MCF 10A (cell line): ENCODE data around the gene KRT4. TPM values are rescaled to one million over a fixed set of nuclear protein-coding genes. Genes with fewer than 3 reads are reported as not detected.
A peak's percentile ranks its signal among the peaks of the same experiment; 100 is the strongest.
"Not testable (repeated sequence)": the region's sequence is repeated elsewhere in the genome, so short reads cannot be mapped to it uniquely, and the experiment has no call there.

Experiments used
- BruUV-seq: library from RNA; stranded (reverse); fragments of 400-500 nt; replicated peaks from 2 replicates; lab custom pipeline; 2021; lab: Mats Ljungman, UMichigan
- CTCF ChIA-PET: fragments of 300-600 bp; sonication (Branson Sonifier 250); formaldehyde crosslinking; extraction: SDS; loops from one replicate; lab custom pipeline; 2021; ENCODE audit warnings: antibody characterized with exemption, inconsistent platforms; lab: Yijun Ruan, JAX
- POLR2A ChIA-PET: fragments of 300-600, 350-650 bp; sonication (Branson Sonifier 250); formaldehyde crosslinking; extraction: SDS; loops from one replicate; lab custom pipeline; 2020; ENCODE audit warnings: antibody characterized with exemption, inconsistent platforms; lab: Yijun Ruan, JAX
- DNase-seq: peaks from one replicate; pipeline ENCODE4 v3.0.0-alpha.2; 2018; ENCODE audit not compliant: unreplicated experiment
- H3K27ac Mint-ChIP-seq: one replicate; pipeline ENCODE4 v1.8.0; 2022; ENCODE audit warnings: mild to moderate bottlenecking, low read depth, mixed read lengths; ENCODE audit not compliant: unreplicated experiment
- H3K27me3 Mint-ChIP-seq: one replicate; pipeline ENCODE4 v1.8.0; 2022; ENCODE audit warnings: mixed read lengths; ENCODE audit not compliant: insufficient read depth, unreplicated experiment
- H3K36me3 Mint-ChIP-seq: one replicate; pipeline ENCODE4 v1.8.0; 2022; ENCODE audit warnings: mild to moderate bottlenecking, moderate library complexity, mixed read lengths; ENCODE audit not compliant: insufficient read depth, unreplicated experiment
- H3K4me1 Mint-ChIP-seq: one replicate; pipeline ENCODE4 v1.8.0; 2022; ENCODE audit warnings: mixed read lengths; ENCODE audit not compliant: insufficient read depth, unreplicated experiment
- H3K4me3 Mint-ChIP-seq: one replicate; pipeline ENCODE4 v1.8.0; 2022; ENCODE audit warnings: mild to moderate bottlenecking, moderate library complexity, mixed read lengths; ENCODE audit not compliant: unreplicated experiment
- H3K9me3 Mint-ChIP-seq: one replicate; pipeline ENCODE4 v1.8.0; 2022; ENCODE audit warnings: mixed read lengths; ENCODE audit not compliant: unreplicated experiment
- CTCF ChIP-seq: fragments of 200-600 bp; IDR thresholded peaks from one replicate; pipeline ENCODE4 v1.8.0; 2022; ENCODE audit warnings: antibody characterized with exemption, mild to moderate bottlenecking; ENCODE audit not compliant: unreplicated experiment
- intact Hi-C: fragments of 100-400 bp; cut with micrococcal nuclease; formaldehyde crosslinking; loops from 2 replicates; pipeline ENCODE4 v1.14.1; 2022
- total RNA-seq: library from RNA; stranded (reverse); gene quantifications from 2 replicates; pipeline ENCODE4 v1.2.3, GENCODE V29; 2022

Gene KRT4
- total RNA-seq, 1 experiment from 2014 or later, result not detected

- no TSS peak for BruUV-seq
- Mint-ChIP-seq H3K4me1 (peaks cover 21% of the 10 kb centered on the region), H3K4me3 (peak overlapping the region; percentile 15), H3K9me3 (no peaks in the 10 kb centered on the region), H3K36me3 (peaks cover 5% of the 10 kb centered on the region), H3K27me3 (no peaks in the 10 kb centered on the region), H3K27ac (peak overlapping the region; percentile 99)
- no peak for TF ChIP-seq CTCF
- ChIA-PET CTCF (interaction anchor here (0.5 to 1.9 kb wide), 11 partner anchors 13 to 581 kb away, joined by 3 to 6 read pairs (median 3); no protein-coding TSS in a partner anchor), POLR2A (interaction anchor here (0.5 to 4.7 kb wide), 18 partner anchors 13 to 488 kb away, joined by 3 to 57 read pairs (median 4); partner anchors contain the start of gene KRT5)
- DNase-seq, result peak; percentile 83
- intact Hi-C loops, result no loop called here
These were observed 46.3 kb upstream of the KRT4 start for GRCh38 chr12:52860102-52860823.

GRCh38 chr12:52857500-52857899 lies 43.6 kb upstream of the KRT4 start:
- peaks cover 5% of the 10 kb centered on the region for H3K27me3 Mint-ChIP-seq
- BruUV-seq, result no TSS peak
- no peak overlapping the region for H3K4me3 Mint-ChIP-seq
- intact Hi-C loops, result no loop called here
- H3K36me3 Mint-ChIP-seq, result peaks cover 5% of the 10 kb centered on the region
- no peak for DNase-seq
- H3K27ac Mint-ChIP-seq, result peak overlapping the region; percentile 19
- H3K9me3 Mint-ChIP-seq, result no peaks in the 10 kb centered on the region
- ChIA-PET CTCF (no interaction called here), POLR2A (no interaction called here)
- peaks cover 17% of the 10 kb centered on the region for H3K4me1 Mint-ChIP-seq
- no peak for TF ChIP-seq CTCF

DNA sequence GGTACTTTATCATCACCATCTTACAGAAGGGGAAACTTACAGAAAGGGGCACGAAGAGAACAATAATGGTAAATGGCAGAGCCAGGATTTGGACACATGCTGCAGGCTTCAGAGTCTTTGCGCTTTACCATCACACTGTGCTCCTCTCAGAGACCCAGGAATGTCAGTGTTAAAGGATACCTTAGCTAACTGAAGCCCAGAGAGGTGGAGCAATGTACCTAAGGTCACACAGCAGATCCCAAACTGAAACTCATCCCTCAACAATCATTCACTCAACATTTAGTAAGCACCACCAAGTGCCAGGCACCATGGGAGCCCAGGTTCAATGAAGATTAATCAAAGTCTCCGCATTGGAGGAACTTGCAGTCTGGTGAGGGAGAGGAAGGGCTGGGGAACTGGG lies 42.9 kb upstream of the KRT4 start:
- no peak for TF ChIP-seq CTCF
- peaks cover 1% of the 10 kb centered on the region for H3K36me3 Mint-ChIP-seq
- POLR2A ChIA-PET, result no interaction called here
- H3K4me1 Mint-ChIP-seq, result peaks cover 17% of the 10 kb centered on the region
- no peak overlapping the region for H3K4me3 Mint-ChIP-seq
- intact Hi-C loops, result no loop called here
- no TSS peak for BruUV-seq
- CTCF ChIA-PET, result no interaction called here
- no peaks in the 10 kb centered on the region for H3K9me3 Mint-ChIP-seq
- peaks cover 12% of the 10 kb centered on the region for H3K27me3 Mint-ChIP-seq
- no peak for DNase-seq
- no peak overlapping the region for H3K27ac Mint-ChIP-seq

GRCh38 chr12:52856077-52856476 lies 42.2 kb upstream of the KRT4 start:
- H3K27ac Mint-ChIP-seq, H3K36me3 Mint-ChIP-seq, H3K9me3 Mint-ChIP-seq, intact Hi-C loops, BruUV-seq, H3K4me3 Mint-ChIP-seq, POLR2A ChIA-PET, CTCF ChIA-PET, DNase-seq: not testable (repeated sequence)
- Mint-ChIP-seq H3K27me3 (peaks cover 17% of the 10 kb centered on the region), H3K4me1 (peaks cover 17% of the 10 kb centered on the region)
